ENCODE results near the gene IL15RA. TPM values are rescaled to one million over a fixed set of nuclear protein-coding genes. Genes with fewer than 3 reads are reported as not detected.

The IL15RA gene
- polyA plus RNA-seq, 4 donors = 2.5 to 32.1 (median 12.1) TPM

GRCh38 chr10:5932345-5932744 lies 45.0 kb downstream of the IL15RA start:
- FAIRE-seq = no peak
- H3K4me3 ChIP-seq (ENCODE audit: low read depth in 1 of 3, low read length in 3 of 3) = no peak overlapping the region
- 85 to 97% (median 95%) methylated on average over 5 of the region's 5 CpGs for WGBS, 3 donors
- no peak for DNase-seq
- H3K9me3 ChIP-seq (ENCODE audit: control insufficient read depth in 2 of 2, insufficient read depth in 1 of 2, low read depth in 1 of 2, low read length in 1 of 2) = no peaks in the 10 kb centered on the region
- peaks cover 12 to 74% (median 28%) of the 10 kb centered on the region in 3 donors for H3K36me3 ChIP-seq (ENCODE audit: control insufficient read depth in 3 of 3, insufficient read depth in 2 of 3, low read depth in 1 of 3, low read length in 3 of 3)
- H3K4me1 ChIP-seq (ENCODE audit: control insufficient read depth in 3 of 3, insufficient read depth in 2 of 3, low read depth in 1 of 3, low read length in 2 of 3) = no peaks in the 10 kb centered on the region
- H3K27ac ChIP-seq (ENCODE audit: low read depth in 1 of 3, low read length in 2 of 3) = no peak overlapping the region
- H3K27me3 ChIP-seq (ENCODE audit: control insufficient read depth in 3 of 3, insufficient read depth in 3 of 3, low read length in 3 of 3) = no peaks in the 10 kb centered on the region

- Histone ChIP-seq H3K9me3 (ENCODE audit: control insufficient read depth in 2 of 2, insufficient read depth in 1 of 2, low read depth in 1 of 2, low read length in 1 of 2) (no peaks in the 10 kb centered on the region), H3K4me1 (ENCODE audit: control insufficient read depth in 3 of 3, insufficient read depth in 2 of 3, low read depth in 1 of 3, low read length in 2 of 3) (no peaks in the 10 kb centered on the region), H3K36me3 (ENCODE audit: control insufficient read depth in 3 of 3, insufficient read depth in 2 of 3, low read depth in 1 of 3, low read length in 3 of 3) (peaks cover 6 to 69% (median 27%) of the 10 kb centered on the region in 3 donors), H3K4me3 (ENCODE audit: low read depth in 1 of 3, low read length in 3 of 3) (no peak overlapping the region), H3K27ac (ENCODE audit: low read depth in 1 of 3, low read length in 2 of 3) (no peak overlapping the region), H3K27me3 (ENCODE audit: control insufficient read depth in 3 of 3, insufficient read depth in 3 of 3, low read length in 3 of 3) (no peaks in the 10 kb centered on the region)
- DNase-seq = no peak
- WGBS, 3 donors = 93 to 95% (median 94%) methylated on average over 11 of the region's 11 CpGs
- FAIRE-seq = no peak
Observed at GRCh38 chr10:5930272-5930671, 47.1 kb downstream of the IL15RA start.

- H3K27ac ChIP-seq (ENCODE audit: low read depth in 1 of 3, low read length in 2 of 3) = no peak overlapping the region
- DNase-seq (no peak), FAIRE-seq (no peak)
- 79 to 85% (median 85%) methylated on average over 8 of the region's 8 CpGs for WGBS, 3 donors
- H3K36me3 ChIP-seq (ENCODE audit: control insufficient read depth in 3 of 3, insufficient read depth in 2 of 3, low read depth in 1 of 3, low read length in 3 of 3) = peaks cover 12 to 72% (median 33%) of the 10 kb centered on the region in 3 donors
- H3K9me3 ChIP-seq (ENCODE audit: control insufficient read depth in 2 of 2, insufficient read depth in 1 of 2, low read depth in 1 of 2, low read length in 1 of 2) = no peaks in the 10 kb centered on the region
- no peaks in the 10 kb centered on the region for H3K4me1 ChIP-seq (ENCODE audit: control insufficient read depth in 3 of 3, insufficient read depth in 2 of 3, low read depth in 1 of 3, low read length in 2 of 3)
- H3K27me3 ChIP-seq (ENCODE audit: control insufficient read depth in 3 of 3, insufficient read depth in 3 of 3, low read length in 3 of 3) = no peaks in the 10 kb centered on the region
- H3K4me3 ChIP-seq (ENCODE audit: low read depth in 1 of 3, low read length in 3 of 3) = no peak overlapping the region
Observed at GRCh38 chr10:5929442-5929841, 47.9 kb downstream of the IL15RA start.

GRCh38 chr10:5927306-5927705 lies 50.0 kb downstream of the IL15RA start:
- Histone ChIP-seq H3K4me1 (ENCODE audit: control insufficient read depth in 3 of 3, insufficient read depth in 2 of 3, low read depth in 1 of 3, low read length in 2 of 3) (no peaks in the 10 kb centered on the region), H3K27ac (ENCODE audit: low read depth in 1 of 3, low read length in 2 of 3) (no peak overlapping the region), H3K4me3 (ENCODE audit: low read depth in 1 of 3, low read length in 3 of 3) (no peak overlapping the region), H3K9me3 (ENCODE audit: control insufficient read depth in 2 of 2, insufficient read depth in 1 of 2, low read depth in 1 of 2, low read length in 1 of 2) (no peaks in the 10 kb centered on the region), H3K36me3 (ENCODE audit: control insufficient read depth in 3 of 3, insufficient read depth in 2 of 3, low read depth in 1 of 3, low read length in 3 of 3) (peaks cover 22 to 73% (median 40%) of the 10 kb centered on the region in 3 donors), H3K27me3 (ENCODE audit: control insufficient read depth in 3 of 3, insufficient read depth in 3 of 3, low read length in 3 of 3) (no peaks in the 10 kb centered on the region)
- FAIRE-seq (no peak), DNase-seq (no peak)
- 73 to 94% (median 89%) methylated on average over 8 of the region's 8 CpGs for WGBS, 3 donors

- FAIRE-seq (no peak), DNase-seq (no peak)
- no peak overlapping the region for H3K4me3 ChIP-seq (ENCODE audit: low read depth in 1 of 3, low read length in 3 of 3)
- H3K27ac ChIP-seq (ENCODE audit: low read depth in 1 of 3, low read length in 2 of 3) = no peak overlapping the region
- 91 to 94% (median 93%) methylated on average over 10 of the region's 10 CpGs for WGBS, 3 donors
- H3K27me3 ChIP-seq (ENCODE audit: control insufficient read depth in 3 of 3, insufficient read depth in 3 of 3, low read length in 3 of 3) = no peaks in the 10 kb centered on the region
- peaks cover 23 to 72% (median 46%) of the 10 kb centered on the region in 3 donors for H3K36me3 ChIP-seq (ENCODE audit: control insufficient read depth in 3 of 3, insufficient read depth in 2 of 3, low read depth in 1 of 3, low read length in 3 of 3)
- no peaks in the 10 kb centered on the region for H3K4me1 ChIP-seq (ENCODE audit: control insufficient read depth in 3 of 3, insufficient read depth in 2 of 3, low read depth in 1 of 3, low read length in 2 of 3)
- no peaks in the 10 kb centered on the region for H3K9me3 ChIP-seq (ENCODE audit: control insufficient read depth in 2 of 2, insufficient read depth in 1 of 2, low read depth in 1 of 2, low read length in 1 of 2)
Observed at GRCh38 chr10:5924889-5925288, 52.5 kb downstream of the IL15RA start.

- H3K9me3 ChIP-seq (ENCODE audit: control insufficient read depth in 2 of 2, insufficient read depth in 1 of 2, low read depth in 1 of 2, low read length in 1 of 2) = no peaks in the 10 kb centered on the region
- no peak overlapping the region for H3K27ac ChIP-seq (ENCODE audit: low read depth in 1 of 3, low read length in 2 of 3)
- DNase-seq (no peak), FAIRE-seq (no peak)
- whole genome bisulfite sequencing, 3 donors = 91 to 95% (median 92%) methylated on average over 5 of the region's 5 CpGs
- H3K36me3 ChIP-seq (ENCODE audit: control insufficient read depth in 3 of 3, insufficient read depth in 2 of 3, low read depth in 1 of 3, low read length in 3 of 3) = peaks cover 40 to 67% (median 51%) of the 10 kb centered on the region in 3 donors
- H3K27me3 ChIP-seq (ENCODE audit: control insufficient read depth in 3 of 3, insufficient read depth in 3 of 3, low read length in 3 of 3) = no peaks in the 10 kb centered on the region
- H3K4me3 ChIP-seq (ENCODE audit: low read depth in 1 of 3, low read length in 3 of 3) = no peak overlapping the region
- H3K4me1 ChIP-seq (ENCODE audit: control insufficient read depth in 3 of 3, insufficient read depth in 2 of 3, low read depth in 1 of 3, low read length in 2 of 3) = no peaks in the 10 kb centered on the region
Observed at GRCh38 chr10:5921746-5922145, 55.6 kb downstream of the IL15RA start.

GRCh38 chr10:5919568-5919967 lies 57.8 kb downstream of the IL15RA start:
- 94 to 96% (median 94%) methylated on average over 7 of the region's 7 CpGs for WGBS, 3 donors
- H3K27me3 ChIP-seq (ENCODE audit: control insufficient read depth in 3 of 3, insufficient read depth in 3 of 3, low read length in 3 of 3) = no peaks in the 10 kb centered on the region
- H3K36me3 ChIP-seq (ENCODE audit: control insufficient read depth in 3 of 3, insufficient read depth in 2 of 3, low read depth in 1 of 3, low read length in 3 of 3) = peaks cover 31 to 71% (median 55%) of the 10 kb centered on the region in 3 donors
- no peak for DNase-seq
- no peak overlapping the region for H3K27ac ChIP-seq (ENCODE audit: low read depth in 1 of 3, low read length in 2 of 3)
- no peak overlapping the region for H3K4me3 ChIP-seq (ENCODE audit: low read depth in 1 of 3, low read length in 3 of 3)
- no peak for FAIRE-seq
- H3K9me3 ChIP-seq (ENCODE audit: control insufficient read depth in 2 of 2, insufficient read depth in 1 of 2, low read depth in 1 of 2, low read length in 1 of 2) = no peaks in the 10 kb centered on the region
- no peaks in the 10 kb centered on the region for H3K4me1 ChIP-seq (ENCODE audit: control insufficient read depth in 3 of 3, insufficient read depth in 2 of 3, low read depth in 1 of 3, low read length in 2 of 3)

- FAIRE-seq (no peak), DNase-seq (no peak)
- H3K27ac ChIP-seq (ENCODE audit: low read depth in 1 of 3, low read length in 2 of 3) = no peak overlapping the region
- H3K4me1 ChIP-seq (ENCODE audit: control insufficient read depth in 3 of 3, insufficient read depth in 2 of 3, low read depth in 1 of 3, low read length in 2 of 3) = no peaks in the 10 kb centered on the region
- 93 to 98% (median 95%) methylated on average over 4 of the region's 4 CpGs for WGBS, 3 donors
- H3K27me3 ChIP-seq (ENCODE audit: control insufficient read depth in 3 of 3, insufficient read depth in 3 of 3, low read length in 3 of 3) = no peaks in the 10 kb centered on the region
- no peak overlapping the region for H3K4me3 ChIP-seq (ENCODE audit: low read depth in 1 of 3, low read length in 3 of 3)
- H3K36me3 ChIP-seq (ENCODE audit: control insufficient read depth in 3 of 3, insufficient read depth in 2 of 3, low read depth in 1 of 3, low read length in 3 of 3) = peaks cover 26 to 69% (median 56%) of the 10 kb centered on the region in 3 donors
- H3K9me3 ChIP-seq (ENCODE audit: control insufficient read depth in 2 of 2, insufficient read depth in 1 of 2, low read depth in 1 of 2, low read length in 1 of 2) = no peaks in the 10 kb centered on the region
Observed at GRCh38 chr10:5918763-5919162, 58.6 kb downstream of the IL15RA start.

GRCh38 chr10:5917305-5917704 lies 60.0 kb downstream of the IL15RA start:
- no peak overlapping the region for H3K27ac ChIP-seq (ENCODE audit: low read depth in 1 of 3, low read length in 2 of 3)
- DNase-seq (no peak), FAIRE-seq (no peak)
- no peaks in the 10 kb centered on the region for H3K4me1 ChIP-seq (ENCODE audit: control insufficient read depth in 3 of 3, insufficient read depth in 2 of 3, low read depth in 1 of 3, low read length in 2 of 3)
- WGBS, 3 donors = 95 to 98% (median 98%) methylated on average over 13 of the region's 13 CpGs
- H3K4me3 ChIP-seq (ENCODE audit: low read depth in 1 of 3, low read length in 3 of 3) = no peak overlapping the region
- no peaks in the 10 kb centered on the region for H3K27me3 ChIP-seq (ENCODE audit: control insufficient read depth in 3 of 3, insufficient read depth in 3 of 3, low read length in 3 of 3)
- peaks cover 21 to 63% (median 54%) of the 10 kb centered on the region in 3 donors for H3K36me3 ChIP-seq (ENCODE audit: control insufficient read depth in 3 of 3, insufficient read depth in 2 of 3, low read depth in 1 of 3, low read length in 3 of 3)
- H3K9me3 ChIP-seq (ENCODE audit: control insufficient read depth in 2 of 2, insufficient read depth in 1 of 2, low read depth in 1 of 2, low read length in 1 of 2) = no peaks in the 10 kb centered on the region
